LNCaP clone FGC (cell line): ENCODE results near the gene DCST2.
"Not testable (repeated sequence)": the region's sequence is repeated elsewhere in the genome, so short reads cannot be mapped to it uniquely, and the experiment has no call there.

Experiments used
- DNase-seq: peaks from one replicate; pipeline ENCODE4 v3.0.0-alpha.2; 2011; ENCODE audit warnings: low read depth
- H3K4me3 ChIP-seq: 2 replicates; pipeline ENCODE4 v1.5.1; 2011; ENCODE audit warnings: mild to moderate bottlenecking, low read depth, low read length, control low read depth
- TF ChIP-seq, protein P1 (sequence below): IDR thresholded peaks from 2 replicates; pipeline ENCODE4 v1.5.1; 2012; ENCODE audit warnings: mild to moderate bottlenecking; ENCODE audit not compliant: control insufficient read depth, insufficient read depth; ENCODE audit errors: extremely low read depth

Gene DCST2

DNA sequence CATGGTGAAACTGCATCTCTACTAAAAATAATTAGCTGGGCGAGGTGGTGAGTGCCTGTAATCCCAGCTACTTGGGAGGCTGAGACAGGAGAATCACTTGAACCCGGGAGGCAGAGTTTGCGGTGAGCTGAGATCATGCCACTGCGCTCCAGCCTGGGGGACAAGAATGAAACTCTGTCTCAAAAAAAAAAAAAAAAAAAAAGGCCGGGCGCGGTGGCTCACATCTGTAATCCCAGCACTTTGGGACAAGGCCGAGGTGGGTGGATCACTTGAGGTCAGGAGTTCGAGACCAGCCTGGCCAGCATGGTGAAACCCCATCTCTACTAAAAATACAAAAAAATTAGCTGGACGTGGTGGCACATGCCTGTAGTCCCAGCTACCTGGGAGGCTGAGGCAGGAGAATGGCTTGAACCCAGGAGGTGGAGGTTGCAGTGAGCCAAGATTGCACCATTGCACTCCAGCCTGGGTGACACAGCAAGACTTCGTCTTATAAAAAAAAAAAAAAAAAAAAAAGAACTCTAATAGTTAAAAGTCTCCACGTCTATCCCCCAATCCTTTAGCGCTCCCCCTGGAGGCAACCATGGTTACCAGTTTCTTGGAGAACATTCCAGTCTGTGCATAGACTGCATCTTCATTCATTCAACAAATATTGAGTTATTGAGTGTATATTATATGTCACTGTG is 38.1 kb downstream of the DCST2 start:
- not testable (repeated sequence) for H3K4me3 ChIP-seq, DNase-seq
- TF ChIP-seq, protein P1, sequence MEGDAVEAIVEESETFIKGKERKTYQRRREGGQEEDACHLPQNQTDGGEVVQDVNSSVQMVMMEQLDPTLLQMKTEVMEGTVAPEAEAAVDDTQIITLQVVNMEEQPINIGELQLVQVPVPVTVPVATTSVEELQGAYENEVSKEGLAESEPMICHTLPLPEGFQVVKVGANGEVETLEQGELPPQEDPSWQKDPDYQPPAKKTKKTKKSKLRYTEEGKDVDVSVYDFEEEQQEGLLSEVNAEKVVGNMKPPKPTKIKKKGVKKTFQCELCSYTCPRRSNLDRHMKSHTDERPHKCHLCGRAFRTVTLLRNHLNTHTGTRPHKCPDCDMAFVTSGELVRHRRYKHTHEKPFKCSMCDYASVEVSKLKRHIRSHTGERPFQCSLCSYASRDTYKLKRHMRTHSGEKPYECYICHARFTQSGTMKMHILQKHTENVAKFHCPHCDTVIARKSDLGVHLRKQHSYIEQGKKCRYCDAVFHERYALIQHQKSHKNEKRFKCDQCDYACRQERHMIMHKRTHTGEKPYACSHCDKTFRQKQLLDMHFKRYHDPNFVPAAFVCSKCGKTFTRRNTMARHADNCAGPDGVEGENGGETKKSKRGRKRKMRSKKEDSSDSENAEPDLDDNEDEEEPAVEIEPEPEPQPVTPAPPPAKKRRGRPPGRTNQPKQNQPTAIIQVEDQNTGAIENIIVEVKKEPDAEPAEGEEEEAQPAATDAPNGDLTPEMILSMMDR = peak; percentile 41

DNA sequence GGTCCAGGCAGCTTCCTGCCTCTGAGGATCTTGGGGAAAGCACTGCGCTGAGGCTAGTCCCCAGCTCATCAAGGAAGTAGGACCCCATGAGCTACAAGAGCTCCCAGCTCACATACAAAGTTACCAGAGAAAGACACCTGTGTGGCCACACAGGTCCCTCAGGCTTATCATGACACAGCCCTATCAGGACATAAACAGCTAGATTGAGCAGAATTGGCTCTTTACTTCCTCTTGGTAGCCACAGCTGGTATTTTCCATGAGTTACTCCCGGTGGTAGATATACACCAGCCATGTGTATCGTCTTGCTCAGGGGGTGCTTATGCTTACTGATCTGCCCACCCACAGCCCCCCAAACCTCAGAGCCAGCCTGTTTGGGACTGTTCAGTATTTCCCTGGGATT is 39.0 kb downstream of the DCST2 start:
- TF ChIP-seq, protein P1 = no peak
- DNase-seq = no peak

GRCh38 chr1:154994269-154994587 is 39.4 kb downstream of the DCST2 start:
- DNase-seq = no peak
- no peak overlapping the region for H3K4me3 ChIP-seq
- TF ChIP-seq, protein P1 = no peak

More for the DNA sequence above, 39.0 kb downstream of the DCST2 start:
- no peak overlapping the region for H3K4me3 ChIP-seq

DNA sequence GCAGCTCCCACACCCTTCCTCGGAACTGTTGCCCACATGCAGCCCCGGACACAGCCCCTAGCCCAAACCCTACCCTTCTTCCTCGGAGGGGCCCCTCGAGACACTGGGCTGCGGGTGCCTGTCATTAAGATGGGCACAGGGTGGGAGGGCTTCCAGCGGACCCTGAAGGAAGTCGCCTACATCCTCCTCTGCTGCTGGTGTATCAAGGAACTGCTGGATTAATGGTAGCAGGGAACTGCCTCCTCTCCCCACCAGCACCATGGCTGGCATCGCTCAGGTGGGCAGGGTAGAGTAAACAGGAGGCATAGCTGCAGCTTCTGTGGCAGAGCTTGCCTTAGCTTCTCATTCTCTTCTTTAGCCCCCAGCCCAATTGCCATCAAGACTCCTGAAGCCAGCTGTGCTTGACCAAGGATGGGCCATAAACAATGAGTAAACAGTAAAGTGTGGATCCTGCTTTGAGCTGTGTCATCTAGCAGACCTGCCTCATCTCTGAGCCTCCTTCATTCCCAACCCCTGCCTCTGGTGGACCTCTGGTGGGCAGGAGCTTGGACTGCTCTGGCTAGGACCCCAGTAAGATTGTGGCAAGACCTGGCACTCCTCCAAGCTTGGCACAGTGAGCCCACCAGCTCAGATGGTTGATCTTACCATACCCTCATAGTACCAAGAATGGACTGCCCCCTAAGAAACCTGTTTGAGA is 39.9 kb downstream of the DCST2 start, which contains the start of gene LENEP:
LENEP (plus strand) TSS at position 15 of the 697 bp plus-strand sequence; CDS start at position 37, 22 bp downstream.
- DNase-seq = no peak
- H3K4me3 ChIP-seq = no peak within 1 kb of the TSS
- TF ChIP-seq, protein P1 = no peak

DNA sequence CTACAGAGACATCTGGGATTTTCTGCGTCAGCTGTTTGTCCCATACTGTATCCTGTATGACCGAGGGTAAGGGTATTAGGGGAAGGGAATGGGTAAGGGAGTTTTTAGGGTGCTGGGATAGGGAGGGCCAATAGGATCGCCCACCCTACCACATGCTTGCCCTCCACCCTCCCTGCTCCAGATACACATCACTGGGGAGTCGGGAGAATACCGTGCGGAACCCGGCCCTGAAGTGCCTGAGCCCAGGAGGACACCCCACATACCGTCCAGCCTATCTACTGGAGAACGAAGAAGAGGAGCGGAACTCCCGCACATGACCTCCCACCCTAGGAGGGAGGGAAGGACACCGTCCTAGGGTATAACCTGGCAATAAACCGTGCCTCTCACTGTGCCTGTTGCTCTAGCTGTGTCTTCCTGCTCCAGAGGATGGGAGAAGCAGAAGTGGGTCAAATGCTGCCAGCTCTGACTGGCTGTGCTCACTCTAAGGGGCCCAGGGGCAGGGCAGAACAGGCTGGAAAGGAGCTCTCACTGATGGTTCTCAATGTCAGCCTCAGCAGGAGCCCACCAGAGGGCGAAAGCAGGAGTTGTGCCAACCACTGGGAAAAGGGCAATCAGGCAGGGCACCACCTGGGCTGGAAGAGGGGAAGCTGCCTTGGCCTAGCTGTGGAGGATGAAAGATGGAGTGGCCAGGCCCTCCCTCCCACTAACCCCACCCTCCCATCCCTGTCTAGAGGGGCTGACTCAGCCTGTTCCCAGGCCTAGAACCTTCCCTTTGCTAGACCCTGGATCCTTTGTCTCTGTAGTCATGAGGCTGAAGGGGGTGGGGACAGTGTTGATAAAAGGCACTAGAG is 40.6 kb downstream of the DCST2 start:
- H3K4me3 ChIP-seq = no peak overlapping the region
- TF ChIP-seq, protein P1 = no peak
- no peak for DNase-seq

DNA sequence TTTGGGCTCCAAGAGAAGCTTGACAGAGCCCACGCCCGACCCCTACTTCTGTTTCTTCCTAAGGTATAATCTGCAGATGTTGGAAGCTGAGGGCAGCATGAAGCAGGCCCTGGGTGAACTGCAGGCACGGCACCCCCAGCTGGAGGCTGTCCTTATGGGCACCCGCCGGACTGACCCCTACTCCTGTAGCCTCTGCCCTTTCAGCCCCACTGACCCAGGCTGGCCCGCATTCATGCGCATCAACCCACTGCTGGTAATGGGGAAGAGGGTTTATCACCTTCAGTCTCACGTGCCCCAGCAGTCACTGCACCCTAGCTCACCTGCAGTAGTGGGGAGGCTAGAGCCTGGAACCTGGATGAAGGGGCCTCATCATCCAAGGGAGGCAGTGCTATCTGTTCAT is 43.3 kb downstream of the DCST2 start:
- no peak for DNase-seq
- TF ChIP-seq, protein P1 = no peak
- H3K4me3 ChIP-seq = no peak overlapping the region
